MCF 10A (cell line): ENCODE results near the gene AGMAT. TPM values are rescaled to one million over a fixed set of nuclear protein-coding genes. Genes with fewer than 3 reads are reported as not detected.

Experiments
- BruUV-seq: library from RNA; stranded (reverse); fragments of 400-500 nt; replicated peaks from 2 replicates; lab custom pipeline; 2021; lab: Mats Ljungman, UMichigan
- CTCF ChIA-PET: fragments of 300-600 bp; sonication (Branson Sonifier 250); formaldehyde crosslinking; extraction: SDS; loops from one replicate; lab custom pipeline; 2021; ENCODE audit warnings: antibody characterized with exemption, inconsistent platforms; lab: Yijun Ruan, JAX
- POLR2A ChIA-PET: fragments of 300-600, 350-650 bp; sonication (Branson Sonifier 250); formaldehyde crosslinking; extraction: SDS; loops from one replicate; lab custom pipeline; 2020; ENCODE audit warnings: antibody characterized with exemption, inconsistent platforms; lab: Yijun Ruan, JAX
- DNase-seq: peaks from one replicate; pipeline ENCODE4 v3.0.0-alpha.2; 2018; ENCODE audit not compliant: unreplicated experiment
- H3K27ac Mint-ChIP-seq: one replicate; pipeline ENCODE4 v1.8.0; 2022; ENCODE audit warnings: mild to moderate bottlenecking, low read depth, mixed read lengths; ENCODE audit not compliant: unreplicated experiment
- H3K27me3 Mint-ChIP-seq: one replicate; pipeline ENCODE4 v1.8.0; 2022; ENCODE audit warnings: mixed read lengths; ENCODE audit not compliant: insufficient read depth, unreplicated experiment
- H3K36me3 Mint-ChIP-seq: one replicate; pipeline ENCODE4 v1.8.0; 2022; ENCODE audit warnings: mild to moderate bottlenecking, moderate library complexity, mixed read lengths; ENCODE audit not compliant: insufficient read depth, unreplicated experiment
- H3K4me1 Mint-ChIP-seq: one replicate; pipeline ENCODE4 v1.8.0; 2022; ENCODE audit warnings: mixed read lengths; ENCODE audit not compliant: insufficient read depth, unreplicated experiment
- H3K4me3 Mint-ChIP-seq: one replicate; pipeline ENCODE4 v1.8.0; 2022; ENCODE audit warnings: mild to moderate bottlenecking, moderate library complexity, mixed read lengths; ENCODE audit not compliant: unreplicated experiment
- H3K9me3 Mint-ChIP-seq: one replicate; pipeline ENCODE4 v1.8.0; 2022; ENCODE audit warnings: mixed read lengths; ENCODE audit not compliant: unreplicated experiment
- intact Hi-C: fragments of 100-400 bp; cut with micrococcal nuclease; formaldehyde crosslinking; loops from 2 replicates; pipeline ENCODE4 v1.14.1; 2022
- total RNA-seq: library from RNA; stranded (reverse); gene quantifications from 2 replicates; pipeline ENCODE4 v1.2.3, GENCODE V29; 2022
- TF ChIP-seq, protein P1 (sequence below): fragments of 200-600 bp; IDR thresholded peaks from one replicate; pipeline ENCODE4 v1.8.0; 2022; ENCODE audit warnings: antibody characterized with exemption, mild to moderate bottlenecking; ENCODE audit not compliant: unreplicated experiment

AGMAT gene
- total RNA-seq, 1 experiment from 2014 or later = not detected

GRCh38 chr1:15546641-15547040, 38.2 kb downstream of the AGMAT start:
- TF ChIP-seq, protein P1, sequence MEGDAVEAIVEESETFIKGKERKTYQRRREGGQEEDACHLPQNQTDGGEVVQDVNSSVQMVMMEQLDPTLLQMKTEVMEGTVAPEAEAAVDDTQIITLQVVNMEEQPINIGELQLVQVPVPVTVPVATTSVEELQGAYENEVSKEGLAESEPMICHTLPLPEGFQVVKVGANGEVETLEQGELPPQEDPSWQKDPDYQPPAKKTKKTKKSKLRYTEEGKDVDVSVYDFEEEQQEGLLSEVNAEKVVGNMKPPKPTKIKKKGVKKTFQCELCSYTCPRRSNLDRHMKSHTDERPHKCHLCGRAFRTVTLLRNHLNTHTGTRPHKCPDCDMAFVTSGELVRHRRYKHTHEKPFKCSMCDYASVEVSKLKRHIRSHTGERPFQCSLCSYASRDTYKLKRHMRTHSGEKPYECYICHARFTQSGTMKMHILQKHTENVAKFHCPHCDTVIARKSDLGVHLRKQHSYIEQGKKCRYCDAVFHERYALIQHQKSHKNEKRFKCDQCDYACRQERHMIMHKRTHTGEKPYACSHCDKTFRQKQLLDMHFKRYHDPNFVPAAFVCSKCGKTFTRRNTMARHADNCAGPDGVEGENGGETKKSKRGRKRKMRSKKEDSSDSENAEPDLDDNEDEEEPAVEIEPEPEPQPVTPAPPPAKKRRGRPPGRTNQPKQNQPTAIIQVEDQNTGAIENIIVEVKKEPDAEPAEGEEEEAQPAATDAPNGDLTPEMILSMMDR = no peak
- CTCF ChIA-PET = interaction anchor here (1.3 kb wide), 1 partner anchor 11 kb away, joined by 12 read pairs; no protein-coding TSS in a partner anchor
- peak overlapping the region; percentile 28 for H3K27ac Mint-ChIP-seq
- POLR2A ChIA-PET = interaction anchor here (0.7 to 1.1 kb wide), 3 partner anchors 14 to 70 kb away, joined by 3 to 4 read pairs (median 3); partner anchors contain the start of gene DNAJC16
- BruUV-seq = no TSS peak
- DNase-seq = no peak
- H3K4me1 Mint-ChIP-seq = no peaks in the 10 kb centered on the region
- no peak overlapping the region for H3K4me3 Mint-ChIP-seq
- H3K9me3 Mint-ChIP-seq = no peaks in the 10 kb centered on the region
- no peaks in the 10 kb centered on the region for H3K27me3 Mint-ChIP-seq
- peaks cover 79% of the 10 kb centered on the region for H3K36me3 Mint-ChIP-seq
- intact Hi-C loops = no loop called here

DNA sequence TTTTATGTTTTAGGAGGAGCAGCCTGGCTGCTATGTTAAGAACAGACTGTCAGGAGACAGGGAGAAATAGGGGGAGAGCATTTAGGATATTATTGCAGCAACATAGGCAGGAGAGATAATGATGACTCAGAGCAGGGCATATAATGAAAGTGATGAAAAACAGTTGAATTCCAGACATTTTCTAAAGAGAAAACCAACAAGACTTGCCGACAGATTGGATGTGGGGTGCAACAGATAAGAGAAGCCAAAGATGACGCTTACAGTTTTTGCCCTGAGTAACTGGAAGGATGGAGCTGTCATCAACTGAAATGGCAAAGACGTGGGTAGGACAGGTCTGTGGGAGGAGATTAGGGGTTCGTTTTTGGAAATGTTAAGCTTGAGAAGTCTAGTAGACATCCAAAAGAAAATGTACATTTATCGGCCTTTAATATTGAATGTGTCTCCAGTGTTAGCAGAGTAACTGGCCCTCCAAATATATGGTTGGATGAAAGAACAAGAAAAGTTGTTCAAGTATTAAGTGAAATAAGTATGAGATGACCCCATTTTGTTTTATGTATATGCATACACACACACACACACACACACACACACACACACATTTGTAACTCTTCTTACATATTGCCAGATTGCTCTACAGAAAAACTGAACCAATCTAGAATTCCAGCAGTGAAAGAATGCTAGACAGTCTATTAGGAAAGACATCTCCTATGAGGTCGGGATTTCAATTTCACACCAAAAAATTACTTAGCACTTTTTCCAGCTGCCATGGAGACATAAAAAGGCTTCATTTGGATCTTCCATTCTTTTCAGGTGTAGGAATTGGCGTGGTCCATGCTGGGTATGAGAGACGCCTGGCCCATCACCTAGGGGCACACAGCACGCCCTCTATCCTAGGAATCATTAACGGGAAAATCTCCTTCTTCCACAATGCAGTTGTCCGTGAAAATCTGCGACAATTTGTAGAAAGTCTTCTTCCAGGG, 41.0 kb downstream of the AGMAT start:
- CTCF ChIA-PET = no interaction called here
- no TSS peak for BruUV-seq
- Mint-ChIP-seq H3K4me1 (no peaks in the 10 kb centered on the region), H3K36me3 (peaks cover 78% of the 10 kb centered on the region), H3K9me3 (no peaks in the 10 kb centered on the region), H3K4me3 (no peak overlapping the region), H3K27ac (no peak overlapping the region), H3K27me3 (no peaks in the 10 kb centered on the region)
- POLR2A ChIA-PET = interaction anchor here (0.8 kb wide), 1 partner anchor 24 kb away, joined by 4 read pairs; no protein-coding TSS in a partner anchor
- TF ChIP-seq, protein P1 = no peak
- no peak for DNase-seq
- intact Hi-C loops = no loop called here

GRCh38 chr1:15543251-15543588, 41.6 kb downstream of the AGMAT start:
- H3K27ac Mint-ChIP-seq = no peak overlapping the region
- BruUV-seq = no TSS peak
- TF ChIP-seq, protein P1 = no peak
- H3K9me3 Mint-ChIP-seq = no peaks in the 10 kb centered on the region
- CTCF ChIA-PET = no interaction called here
- DNase-seq = no peak
- POLR2A ChIA-PET = interaction anchor here (0.8 kb wide), 1 partner anchor 24 kb away, joined by 4 read pairs; no protein-coding TSS in a partner anchor
- peaks cover 82% of the 10 kb centered on the region for H3K36me3 Mint-ChIP-seq
- H3K4me1 Mint-ChIP-seq = no peaks in the 10 kb centered on the region
- intact Hi-C loops = no loop called here
- H3K27me3 Mint-ChIP-seq = no peaks in the 10 kb centered on the region
- H3K4me3 Mint-ChIP-seq = no peak overlapping the region
